ENCODE data around the gene DNAJC11. TPM values are rescaled to one million over a fixed set of nuclear protein-coding genes. Genes with fewer than 3 reads are reported as not detected.

DNAJC11 gene
- total RNA-seq, 1 experiment from 2014 or later: 93.6 TPM

- ATAC-seq (no peak), DNase-seq (ENCODE audit: low read depth, low spot score) (no peak)
- H3K27ac ChIP-seq (ENCODE audit: low read length): no peak overlapping the region
- POLR2A ChIA-PET: no interaction called here
- H3K9me3 ChIP-seq (ENCODE audit: control insufficient read depth, insufficient read depth, low read depth, low read length): no peaks in the 10 kb centered on the region
- TF ChIP-seq POLR2AphosphoS5 (IDR thresholded peaks at IDR 0.05; ENCODE audit: low read depth, low read length) (no peak), REST (IDR thresholded peaks at IDR 0.05; ENCODE audit: insufficient read depth in 1 of 2, low read depth in 2 of 2, low read length in 1 of 2) (no peak), CTCF (IDR thresholded peaks at IDR 0.05) (no peak), TCF7L2 (IDR thresholded peaks at IDR 0.05; ENCODE audit: low read depth, low read length) (no peak), SIN3A (IDR thresholded peaks at IDR 0.05; ENCODE audit: borderline replicate concordance, insufficient read depth, low read depth, low read length) (no peak)
- no peaks in the 10 kb centered on the region for H3K36me3 ChIP-seq (ENCODE audit: control insufficient read depth, insufficient read depth, low read length)
- H3K4me3 ChIP-seq (ENCODE audit: low read depth in 2 of 2, low read length in 2 of 2): no peak overlapping the region
- CTCF ChIA-PET: no interaction called here
- in situ Hi-C loops (cut with HindIII; ENCODE audit: low pct_unique_long_range_greater_than_20kb, low sequenced_read_pairs): no loop called here
- intact Hi-C loops (cut with micrococcal nuclease; ENCODE audit: unreplicated experiment): no loop called here
- no TSS peak for BruUV-seq (replicated peaks)
- no peaks in the 10 kb centered on the region; the same call in 1 of the 2 replicates for H3K4me1 ChIP-seq (ENCODE audit: control insufficient read depth, insufficient read depth, low read length)
- no peaks in the 10 kb centered on the region for H3K27me3 ChIP-seq (ENCODE audit: control insufficient read depth, insufficient read depth, low read length)
Measured at GRCh38 chr1:6747674-6748073, 46.1 kb upstream of the DNAJC11 start.

GRCh38 chr1:6745073-6745472 is 43.5 kb upstream of the DNAJC11 start:
- intact Hi-C loops (cut with micrococcal nuclease; ENCODE audit: unreplicated experiment) (no loop called here), in situ Hi-C loops (cut with HindIII; ENCODE audit: low pct_unique_long_range_greater_than_20kb, low sequenced_read_pairs) (no loop called here)
- no peak overlapping the region for H3K27ac ChIP-seq (ENCODE audit: low read length)
- CTCF ChIA-PET: interaction anchor here (0.7 kb wide), 1 partner anchor 59 kb away, joined by 6 read pairs; no protein-coding TSS in a partner anchor
- TF ChIP-seq REST (IDR thresholded peaks at IDR 0.05; ENCODE audit: insufficient read depth in 1 of 2, low read depth in 2 of 2, low read length in 1 of 2): no peak
- no peak for TF ChIP-seq POLR2AphosphoS5 (IDR thresholded peaks at IDR 0.05; ENCODE audit: low read depth, low read length)
- no peak for TF ChIP-seq SIN3A (IDR thresholded peaks at IDR 0.05; ENCODE audit: borderline replicate concordance, insufficient read depth, low read depth, low read length)
- no peak for TF ChIP-seq TCF7L2 (IDR thresholded peaks at IDR 0.05; ENCODE audit: low read depth, low read length)
- no peak for TF ChIP-seq CTCF (IDR thresholded peaks at IDR 0.05)
- H3K36me3 ChIP-seq (ENCODE audit: control insufficient read depth, insufficient read depth, low read length): no peaks in the 10 kb centered on the region
- H3K4me3 ChIP-seq (ENCODE audit: low read depth in 2 of 2, low read length in 2 of 2): no peak overlapping the region
- BruUV-seq (replicated peaks): no TSS peak
- DNase-seq (ENCODE audit: low read depth, low spot score) (no peak), ATAC-seq (no peak)
- no peaks in the 10 kb centered on the region for H3K27me3 ChIP-seq (ENCODE audit: control insufficient read depth, insufficient read depth, low read length)
- H3K4me1 ChIP-seq (ENCODE audit: control insufficient read depth, insufficient read depth, low read length): no peaks in the 10 kb centered on the region; the same call in 1 of the 2 replicates
- POLR2A ChIA-PET: no interaction called here
- no peaks in the 10 kb centered on the region for H3K9me3 ChIP-seq (ENCODE audit: control insufficient read depth, insufficient read depth, low read depth, low read length)

Data from Panc1 (cell line).